Activated CD4-positive, alpha-beta T cell treated with anti-CD3 and anti-CD28 coated beads, Interleukin-2, amount 50 U/mL, for 48 hours (primary cell): ENCODE data around the gene SP5.
"Not testable (repeated sequence)": the region's sequence is repeated elsewhere in the genome, so short reads cannot be mapped to it uniquely, and the experiment has no call there.

Experiments
- DNase-seq, 2 experiments: peaks; one replicate each; pipeline ENCODE4 v3.0.0-alpha.2; 2020

SP5 gene

DNA sequence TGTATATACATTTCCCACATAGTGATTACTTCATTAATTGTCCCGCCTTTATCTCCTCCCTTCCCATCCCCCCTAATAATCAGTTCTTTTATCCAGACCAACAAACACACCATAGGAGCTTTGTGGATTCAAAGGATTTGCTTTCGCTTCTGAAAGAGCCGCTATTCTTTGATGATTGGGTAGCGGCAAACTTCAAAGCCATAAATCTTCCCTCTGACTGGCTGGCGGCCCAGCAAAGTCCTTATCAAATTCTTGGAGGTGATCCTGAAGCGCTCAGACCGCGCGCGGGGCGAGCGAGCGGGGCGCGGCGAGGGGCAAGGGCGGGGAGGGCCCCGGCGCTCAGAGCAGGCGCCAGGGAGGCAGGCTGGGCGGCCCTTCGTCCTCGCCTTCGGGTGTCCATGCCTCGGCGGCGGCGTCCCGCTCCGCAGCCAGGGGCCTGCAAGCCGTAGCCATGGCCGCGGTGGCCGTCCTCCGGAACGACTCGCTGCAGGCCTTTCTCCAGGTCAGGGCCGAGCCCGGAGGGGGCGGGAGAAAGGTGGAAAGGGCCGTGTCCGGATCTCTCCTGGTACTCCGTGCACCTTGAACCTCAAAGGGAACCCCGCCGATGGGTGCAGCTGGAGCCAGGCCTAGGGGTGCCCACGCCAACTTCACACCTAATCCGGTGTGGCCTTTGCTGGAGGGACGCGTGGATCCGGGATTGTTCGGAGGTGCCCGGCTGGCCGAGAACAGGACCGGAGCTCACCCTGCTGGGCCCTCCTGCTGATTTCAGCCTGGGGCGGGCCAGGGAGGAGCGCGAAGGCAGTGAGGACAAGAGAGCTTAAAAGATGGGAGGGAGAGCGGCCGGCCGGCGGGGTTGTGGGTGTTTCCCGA lies at the start of gene SP5:
TSS of gene SP5 (plus strand) at position 276 of the 870 bp plus-strand sequence. CDS start at position 452, 176 bp downstream.
- DNase-seq: peak; percentile 21 to 26

DNA sequence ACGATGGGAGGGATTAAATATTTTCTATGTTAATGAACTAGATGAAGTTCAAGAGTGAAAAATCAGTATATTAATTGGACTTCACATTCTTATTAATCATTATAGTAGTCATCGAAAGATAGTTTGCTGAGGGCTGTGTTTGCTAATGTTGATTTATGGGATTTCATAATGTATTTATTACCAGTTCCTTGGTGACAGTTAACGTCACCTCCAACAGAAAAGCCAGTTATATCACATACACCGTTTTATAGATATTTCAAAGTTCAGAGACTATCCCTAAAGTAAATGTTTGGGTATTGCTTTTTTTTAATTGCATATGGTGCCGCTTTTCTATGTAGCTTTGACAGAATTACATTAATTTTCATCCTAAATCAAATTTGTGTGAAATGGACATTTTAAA lies 49.4 kb upstream of the SP5 start:
- no peak for DNase-seq

DNA sequence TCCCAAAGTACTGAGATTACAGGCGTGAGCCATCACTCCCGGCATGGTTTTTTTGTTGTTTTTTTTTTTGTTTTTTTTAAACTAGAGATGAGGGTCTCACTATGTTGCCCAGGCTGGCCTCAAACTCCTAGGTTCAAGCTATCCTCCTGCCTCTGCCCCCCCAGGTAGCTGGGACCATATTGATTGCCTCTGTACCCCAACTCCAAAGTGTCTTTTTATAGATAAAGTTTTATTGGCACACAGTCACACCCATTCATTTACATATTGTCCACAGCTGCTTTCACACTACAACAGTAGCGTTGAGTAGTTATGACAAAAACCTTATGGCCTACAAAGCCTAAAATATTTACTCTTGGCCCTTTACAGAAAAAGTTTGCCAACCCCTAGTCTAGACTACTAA lies 45.2 kb upstream of the SP5 start:
- DNase-seq: no peak

DNA sequence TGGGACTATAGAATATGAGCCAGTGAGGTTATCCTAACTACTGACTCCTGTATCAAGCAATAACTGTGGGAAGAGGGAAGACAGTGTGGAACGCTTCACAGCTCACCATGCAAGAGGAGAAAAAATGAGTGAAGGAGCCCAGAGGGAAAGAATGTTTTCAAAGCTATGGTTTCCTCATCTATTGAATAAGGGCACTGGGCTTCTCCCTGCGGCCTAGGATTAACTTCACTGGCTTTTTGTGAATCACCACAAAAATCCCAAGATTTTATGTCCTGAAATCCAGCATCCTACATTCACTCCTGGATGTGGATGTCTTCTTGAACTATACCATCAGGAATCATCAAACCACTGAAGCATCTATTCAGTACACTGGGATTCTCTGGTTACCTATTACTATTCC lies 44.5 kb upstream of the SP5 start:
- no peak for DNase-seq

DNA sequence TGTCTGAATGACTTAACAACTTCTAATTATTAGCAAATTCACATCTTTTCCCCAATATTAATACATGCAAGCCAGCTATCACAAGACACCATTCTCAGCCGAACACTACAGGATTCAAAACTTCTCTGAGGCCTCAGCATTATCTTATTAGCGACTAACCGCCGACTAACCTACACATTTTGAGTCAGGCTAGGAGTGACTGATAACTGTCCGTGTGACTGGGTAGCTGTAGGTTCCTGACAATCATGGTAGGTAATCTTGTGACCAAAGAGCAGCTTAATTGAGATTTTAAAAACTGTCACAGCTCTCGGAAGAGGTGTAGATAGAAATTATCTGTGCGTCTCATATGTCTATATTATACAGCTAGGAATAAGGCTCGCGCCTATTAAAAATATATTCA lies 44.1 kb upstream of the SP5 start:
- DNase-seq: no peak

DNA sequence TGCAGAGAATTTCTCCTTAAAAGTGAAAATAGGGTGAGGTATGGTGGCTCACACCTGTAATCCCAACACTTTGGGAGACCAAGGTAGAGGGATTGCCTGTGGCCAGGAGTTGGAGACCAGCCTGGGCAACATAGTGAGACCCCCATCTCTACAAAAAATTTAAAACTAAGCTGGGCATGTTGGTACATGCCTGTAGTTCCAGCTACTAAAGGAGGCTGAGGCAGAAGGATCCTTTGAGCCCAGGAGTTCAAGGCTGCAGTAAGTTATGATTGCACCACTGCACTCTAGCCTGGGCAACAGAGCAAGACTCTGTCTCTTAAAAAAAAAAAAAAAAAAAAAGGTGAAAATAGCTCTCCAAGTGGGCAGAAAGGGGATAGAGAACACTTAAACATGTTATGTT lies 40.9 kb upstream of the SP5 start:
- not testable (repeated sequence) for DNase-seq

DNA sequence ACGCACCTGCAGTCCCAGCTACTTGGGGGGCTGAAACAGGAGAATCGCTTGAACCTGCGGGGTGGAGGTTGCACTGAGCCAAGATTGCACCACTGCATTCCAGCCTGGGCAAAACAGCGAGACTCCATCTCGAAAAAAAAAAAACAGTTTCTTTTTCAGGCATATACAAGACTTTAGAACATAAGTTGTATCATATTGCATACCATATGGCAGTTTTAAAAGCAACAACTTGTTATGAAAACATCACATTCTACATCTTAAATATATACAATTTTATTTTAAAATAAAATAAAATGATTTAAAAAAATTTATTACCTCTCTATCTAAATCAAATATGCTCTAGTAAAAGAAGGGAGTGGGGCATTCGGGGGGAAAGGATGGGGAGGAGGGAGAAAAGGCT lies 39.4 kb upstream of the SP5 start:
- DNase-seq: no peak

DNA sequence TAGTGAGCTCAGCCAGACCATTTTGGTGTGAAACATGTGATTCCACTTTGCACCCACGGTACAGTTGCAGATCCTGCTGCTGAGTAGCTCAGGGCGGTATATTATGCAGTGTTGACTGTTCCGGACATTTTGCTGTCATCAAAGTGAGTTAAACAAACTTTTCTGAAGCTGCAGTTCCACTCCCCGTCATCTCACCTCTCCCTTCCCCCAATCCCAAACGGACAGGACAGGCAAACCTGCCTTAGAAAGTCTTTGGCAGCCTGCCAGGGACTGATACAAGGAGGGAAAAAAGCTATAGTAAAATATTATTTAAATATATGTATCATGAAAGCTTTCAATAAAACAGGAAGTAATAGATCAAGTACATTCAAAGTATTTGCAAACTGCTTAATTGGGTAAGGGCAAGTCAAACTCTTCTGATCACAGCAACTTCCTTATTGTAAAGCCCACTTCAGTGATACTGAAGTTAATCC lies 35.5 kb upstream of the SP5 start:
- no peak for DNase-seq

DNA sequence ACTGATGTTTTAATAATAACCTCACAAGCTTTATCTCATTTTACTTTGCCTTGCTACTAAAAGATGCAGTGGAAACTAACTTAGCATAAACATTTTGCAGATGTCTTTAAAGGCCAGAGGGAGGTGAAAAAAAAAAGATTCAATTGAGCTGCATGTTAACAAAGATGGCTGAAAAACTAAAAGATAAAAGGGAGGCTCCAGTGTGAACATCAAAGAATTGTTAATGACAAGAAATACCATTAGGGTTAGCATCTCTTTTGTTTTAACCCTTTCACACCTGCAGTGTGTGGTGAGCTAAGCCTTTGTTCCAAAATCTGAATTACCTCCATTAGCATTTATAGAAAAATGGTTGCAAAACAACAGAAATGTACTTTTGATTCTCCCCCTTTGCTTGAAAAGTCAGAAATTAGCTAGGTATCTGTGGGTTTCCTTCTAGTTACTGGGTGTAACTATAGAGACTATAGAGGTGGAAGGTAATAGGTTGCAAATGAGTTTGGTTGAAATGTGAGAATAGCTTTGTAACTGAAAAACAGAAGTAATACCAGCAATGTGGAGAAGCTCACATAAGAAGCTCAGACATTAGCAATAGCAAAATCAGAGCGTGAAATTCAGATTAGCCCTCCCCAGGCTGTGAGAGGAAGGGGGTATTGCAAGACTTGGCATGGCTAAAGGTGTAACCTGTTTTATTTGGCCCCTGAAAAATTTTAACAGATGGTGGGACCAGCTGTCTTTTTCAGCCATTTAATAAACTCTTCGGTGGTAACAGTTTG lies 34.8 kb upstream of the SP5 start:
- DNase-seq: no peak

DNA sequence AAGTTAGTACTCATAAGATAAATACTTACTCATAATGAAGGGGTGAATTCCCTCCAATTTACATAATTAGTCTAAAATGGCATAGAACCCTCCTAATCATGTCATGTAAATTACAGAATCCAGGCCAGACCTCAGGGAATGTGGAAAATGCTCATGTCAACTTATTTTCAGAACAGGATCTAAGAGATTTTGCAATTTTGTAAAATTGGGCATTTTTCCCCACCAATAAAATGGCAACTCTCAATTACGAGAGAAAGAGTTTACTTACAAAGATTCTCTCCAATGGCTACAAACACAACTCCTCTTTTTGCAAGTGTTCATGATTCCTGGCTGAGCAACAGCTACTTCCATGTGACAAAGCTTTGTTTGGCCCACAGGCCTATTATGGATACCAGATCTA lies 33.8 kb upstream of the SP5 start:
- no peak for DNase-seq

DNA sequence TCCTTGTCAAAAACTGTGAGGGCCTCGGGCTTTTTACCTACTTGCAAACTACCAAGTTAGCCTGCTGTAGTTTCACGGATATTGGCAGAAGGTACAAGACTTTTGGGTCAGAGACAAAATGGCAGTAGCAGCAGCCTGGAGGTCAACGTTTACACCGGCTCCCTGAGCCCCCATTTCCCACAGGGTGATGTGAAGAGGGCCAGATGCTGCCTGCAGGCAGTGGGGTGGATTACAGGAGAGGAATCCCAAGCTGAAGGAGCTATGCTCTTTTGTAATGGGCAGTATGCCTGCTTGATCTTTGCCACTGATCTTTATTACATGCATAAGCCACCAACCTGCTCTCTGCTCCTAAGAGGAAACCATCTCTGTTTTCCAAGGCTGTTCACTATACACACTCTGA lies 29.5 kb upstream of the SP5 start:
- DNase-seq: no peak

DNA sequence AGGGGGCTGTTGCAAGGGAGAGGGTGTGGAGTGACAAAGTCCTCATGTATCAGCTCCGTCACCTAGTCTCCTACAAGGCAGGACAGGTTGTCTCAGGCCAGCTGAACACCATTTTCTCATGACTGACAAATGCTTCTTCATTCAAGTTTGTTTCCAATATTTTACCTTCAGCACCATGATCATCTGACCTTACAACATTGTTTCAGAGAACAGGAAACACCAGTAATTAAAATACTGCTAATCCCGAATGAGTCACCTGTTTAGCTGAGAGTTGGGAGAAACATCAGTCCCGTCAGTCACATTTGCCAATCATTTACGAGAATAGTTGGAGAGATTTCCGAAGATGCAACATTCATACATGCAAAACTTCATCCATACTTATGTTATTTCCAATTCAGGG lies 25.7 kb upstream of the SP5 start:
- no peak for DNase-seq

DNA sequence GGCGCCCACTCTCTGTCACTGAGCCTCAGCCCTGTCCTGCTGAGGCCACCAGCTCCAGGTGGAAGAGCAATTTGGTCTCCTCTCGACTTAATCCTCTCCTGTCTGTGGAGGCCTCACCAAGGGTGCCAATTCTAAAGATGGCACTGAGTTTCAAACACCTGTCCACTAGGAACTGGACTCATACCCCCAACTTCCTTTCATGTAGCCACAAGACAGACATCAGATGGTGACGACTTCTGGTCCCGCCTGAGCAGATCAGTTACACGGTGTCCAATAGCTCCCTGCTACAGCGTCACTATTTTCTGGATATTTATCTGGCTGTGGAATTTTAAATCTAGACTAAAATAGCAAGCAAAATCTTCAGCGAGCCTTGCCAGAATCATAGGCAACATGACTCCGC lies 24.5 kb upstream of the SP5 start:
- DNase-seq: no peak

DNA sequence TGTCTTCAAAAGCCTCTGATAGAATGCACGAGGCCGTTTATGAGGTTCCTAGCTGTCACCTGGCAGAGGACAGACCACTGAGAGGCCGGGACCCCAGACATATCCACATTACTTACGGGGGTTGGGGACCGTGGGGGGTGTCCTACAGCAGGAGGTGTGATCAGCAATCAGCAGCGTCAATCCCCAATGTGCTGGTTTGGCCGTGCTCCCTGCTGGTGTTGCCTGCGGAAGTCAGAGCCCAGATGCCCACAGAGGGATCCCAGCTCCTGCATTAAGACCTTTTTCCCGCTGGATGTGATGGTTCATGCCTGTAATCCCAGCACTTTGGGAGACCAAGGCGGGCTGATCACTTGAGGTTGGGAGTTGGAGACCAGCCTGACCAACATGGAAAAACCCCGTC lies 20.8 kb upstream of the SP5 start:
- no peak for DNase-seq

DNA sequence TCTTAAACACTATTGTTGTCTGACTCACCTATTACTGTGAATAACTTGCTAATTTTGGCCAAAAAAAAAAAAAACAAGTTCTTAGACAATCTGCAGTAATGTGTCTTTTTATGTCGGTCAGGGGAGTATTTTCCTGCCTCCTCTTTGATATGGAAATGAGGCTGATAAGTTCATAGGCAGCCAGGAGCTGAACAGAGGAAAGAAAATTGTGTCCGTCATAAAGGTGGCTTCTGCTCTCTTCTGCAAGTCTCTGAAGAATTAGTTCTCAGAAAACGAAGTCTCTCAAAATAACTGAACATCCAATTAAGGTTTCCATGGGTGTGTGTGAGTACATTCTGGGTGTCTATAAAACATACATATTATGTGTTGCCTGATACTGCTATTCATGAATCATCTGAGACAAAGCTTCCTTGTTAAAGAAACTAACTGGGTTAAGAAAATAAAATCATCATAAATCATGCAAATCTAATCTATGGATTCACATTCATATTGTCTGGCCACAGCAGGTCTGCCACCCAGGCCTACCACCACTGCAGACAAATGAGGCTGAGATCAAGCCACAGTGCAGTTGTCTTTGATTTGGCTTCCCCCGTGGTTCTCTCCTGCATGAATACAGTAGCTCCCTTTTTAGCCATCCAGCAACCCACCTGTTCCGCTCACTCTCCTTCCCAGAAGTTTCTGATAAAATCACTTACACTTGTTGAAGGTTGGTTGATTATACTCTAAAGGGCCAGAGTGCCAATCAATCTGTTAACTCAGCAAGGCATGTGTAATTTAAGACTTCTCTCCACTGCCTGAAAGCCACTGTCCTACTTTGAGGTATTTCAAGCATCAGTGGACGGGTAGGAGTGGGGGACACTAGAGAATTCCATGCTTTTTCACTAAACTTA lies 19.4 kb upstream of the SP5 start:
- DNase-seq: no peak

DNA sequence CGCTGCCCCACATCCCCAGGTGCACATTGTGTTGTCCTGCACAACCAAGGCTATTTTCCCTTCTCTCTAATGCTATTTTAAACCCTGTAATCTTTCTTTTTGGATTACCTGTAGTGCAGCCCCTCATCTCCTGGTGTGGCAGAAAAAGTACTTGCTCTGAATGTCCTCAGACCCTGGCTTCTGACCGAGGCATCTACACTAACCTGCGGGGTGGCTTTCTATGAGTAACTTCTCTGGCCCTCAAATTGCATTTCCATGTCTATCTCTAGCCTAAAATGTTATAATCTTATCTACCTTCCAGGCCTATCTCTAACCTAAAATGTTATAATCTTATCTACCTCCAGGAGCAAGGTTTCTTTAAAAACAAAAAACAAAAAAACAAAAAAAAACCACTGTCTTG lies 18.2 kb upstream of the SP5 start:
- DNase-seq: no peak

DNA sequence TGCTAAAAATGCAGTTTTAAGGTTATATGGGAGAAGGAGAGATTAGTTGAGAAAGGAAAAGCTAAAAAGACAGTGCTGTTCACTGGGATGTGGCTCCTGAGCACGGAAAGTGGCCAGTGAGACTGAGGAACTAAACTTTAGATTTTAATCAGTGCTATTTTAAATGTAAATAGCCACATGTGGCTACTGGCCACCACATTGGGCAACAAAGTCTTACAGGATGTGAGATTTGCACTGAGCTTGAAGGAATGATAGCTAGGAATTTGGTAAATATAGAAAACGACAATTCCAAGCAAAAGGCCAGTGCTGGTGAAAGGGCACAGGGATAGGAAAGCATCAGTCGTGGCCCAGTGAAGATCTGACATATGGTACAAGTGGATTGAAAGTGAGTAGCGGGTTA lies 14.1 kb upstream of the SP5 start:
- DNase-seq: no peak

DNA sequence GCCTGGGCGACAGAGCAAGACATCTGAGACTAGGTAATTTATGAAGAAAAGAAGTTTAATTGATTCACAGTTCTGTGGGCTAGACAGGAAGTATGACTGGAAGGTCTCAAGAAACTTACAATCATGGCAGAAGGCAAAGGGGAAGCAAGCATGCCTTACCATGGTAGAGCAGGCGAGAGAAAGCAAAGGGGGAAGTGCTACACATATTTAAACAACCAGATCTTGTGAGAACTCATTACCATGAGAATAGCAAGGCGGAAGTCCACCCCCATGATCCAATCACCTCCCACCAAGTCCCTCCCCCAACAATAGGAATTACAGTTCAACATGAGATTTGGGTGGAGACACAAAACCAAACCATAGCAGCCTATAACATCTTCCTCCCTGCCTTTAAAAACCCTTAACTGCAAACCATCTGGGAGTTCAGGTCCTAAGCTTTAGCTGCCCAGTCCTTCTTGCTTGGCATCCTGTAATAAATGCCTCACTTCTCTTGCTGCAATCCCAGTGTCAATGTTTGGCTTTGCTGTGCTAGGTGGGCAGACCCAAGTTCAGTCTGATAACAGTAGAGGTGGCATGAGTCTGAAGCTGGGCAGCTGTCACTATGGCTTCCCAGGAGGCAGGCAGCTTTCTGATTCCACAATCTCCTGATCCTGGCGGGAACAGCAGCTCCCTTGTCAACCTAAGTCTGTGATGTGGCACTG lies 11.2 kb upstream of the SP5 start:
- DNase-seq: no peak

DNA sequence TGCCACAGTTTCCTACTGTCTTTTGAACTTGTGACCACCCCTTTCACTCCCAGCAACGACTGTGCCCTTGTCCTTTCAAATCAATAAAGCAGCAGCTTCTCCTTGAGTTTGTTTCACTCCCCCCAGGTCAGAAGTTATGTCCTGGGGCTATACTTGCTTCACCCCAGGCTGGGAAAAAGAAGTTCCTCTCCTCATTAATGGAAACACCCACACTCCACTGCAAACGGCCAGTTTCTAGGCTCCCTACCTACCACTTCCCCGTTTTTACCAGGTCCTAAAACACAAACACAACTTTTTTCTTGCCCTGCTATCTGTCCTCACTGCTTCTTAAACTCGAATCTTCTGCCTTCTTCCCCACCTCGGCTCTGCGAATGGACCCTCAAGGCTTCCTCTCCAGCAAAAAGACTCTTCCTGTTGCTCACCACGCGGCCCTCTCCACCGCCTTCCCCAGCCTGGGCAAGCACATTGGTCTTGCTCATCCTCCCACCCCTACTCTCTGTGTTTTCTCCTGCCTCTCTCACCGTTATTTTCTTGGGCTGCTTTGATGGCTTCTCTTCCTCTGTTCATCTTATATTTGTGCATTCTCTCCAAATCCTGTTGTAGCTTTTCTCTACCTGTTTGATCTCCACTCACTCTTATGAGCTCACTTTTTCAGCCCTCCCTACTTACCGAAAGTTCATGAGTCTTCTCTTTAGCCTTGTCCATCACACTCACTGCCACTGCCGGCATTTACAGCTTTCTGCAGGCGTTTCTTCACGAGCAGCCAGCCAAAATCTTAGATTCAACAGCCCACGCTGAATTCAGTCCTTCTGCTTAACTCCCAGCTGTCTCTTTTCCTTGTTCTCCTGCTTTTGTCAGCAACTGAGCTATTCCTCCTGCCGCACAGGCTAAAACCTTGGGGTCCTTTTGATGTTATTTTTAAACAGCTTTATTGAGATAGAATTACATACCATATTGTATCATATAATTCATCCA lies 7.0 kb upstream of the SP5 start:
- no peak for DNase-seq

DNA sequence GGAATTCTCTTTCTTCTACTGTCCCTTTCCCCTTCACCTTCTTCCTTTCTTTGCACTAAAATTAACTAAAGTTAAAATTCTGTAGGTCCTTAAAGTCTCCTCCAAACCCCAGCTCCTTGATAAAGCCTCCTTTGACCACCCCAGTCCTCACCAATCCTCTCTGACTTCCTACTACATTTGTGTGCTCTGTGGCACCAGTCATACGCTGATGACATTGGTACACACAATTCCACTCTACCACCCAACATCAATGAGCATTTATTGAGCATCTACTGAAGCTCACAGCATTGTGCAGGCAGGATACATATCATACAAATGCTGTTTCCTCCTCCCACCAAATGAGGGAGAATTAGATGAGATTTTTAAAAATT lies 4.5 kb upstream of the SP5 start:
- no peak for DNase-seq

DNA sequence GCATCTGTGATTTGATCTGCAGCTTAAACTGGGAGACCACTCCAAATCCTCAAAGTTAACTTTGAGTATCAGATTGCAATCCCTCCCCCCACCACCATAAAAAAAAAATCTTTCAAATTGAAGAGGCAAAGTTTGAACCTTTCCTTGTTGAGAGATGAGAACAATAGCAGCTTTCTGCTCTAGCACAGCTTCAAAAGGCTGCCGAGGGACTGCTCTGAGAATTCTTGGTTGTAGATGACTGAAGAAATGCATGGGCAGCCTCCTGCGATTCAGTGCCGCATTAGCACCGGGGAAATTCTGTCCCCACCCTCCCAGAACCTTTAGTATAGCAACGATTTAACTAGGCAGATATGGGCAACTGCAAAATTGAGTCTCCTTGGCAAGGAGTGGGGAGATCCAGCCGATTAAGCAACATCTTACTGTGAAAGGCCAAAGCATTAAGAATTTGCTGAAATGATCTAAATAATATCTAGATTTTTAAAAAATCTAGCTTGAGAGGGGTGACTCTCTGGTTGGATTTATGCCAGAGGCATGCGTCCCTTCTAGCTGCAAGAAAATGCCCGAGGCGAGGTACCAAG lies 3.9 kb upstream of the SP5 start:
- DNase-seq: no peak
